ENCODE results near the gene FAM184A. TPM values are rescaled to one million over a fixed set of nuclear protein-coding genes. Genes with fewer than 3 reads are reported as not detected.

FAM184A gene
- total and polyA plus RNA-seq, 2 of the 13 experiments (the other 11 are each of a cell fraction or from before 2014, with no cell fraction given) = 7.0 to 18.0 TPM

DNA sequence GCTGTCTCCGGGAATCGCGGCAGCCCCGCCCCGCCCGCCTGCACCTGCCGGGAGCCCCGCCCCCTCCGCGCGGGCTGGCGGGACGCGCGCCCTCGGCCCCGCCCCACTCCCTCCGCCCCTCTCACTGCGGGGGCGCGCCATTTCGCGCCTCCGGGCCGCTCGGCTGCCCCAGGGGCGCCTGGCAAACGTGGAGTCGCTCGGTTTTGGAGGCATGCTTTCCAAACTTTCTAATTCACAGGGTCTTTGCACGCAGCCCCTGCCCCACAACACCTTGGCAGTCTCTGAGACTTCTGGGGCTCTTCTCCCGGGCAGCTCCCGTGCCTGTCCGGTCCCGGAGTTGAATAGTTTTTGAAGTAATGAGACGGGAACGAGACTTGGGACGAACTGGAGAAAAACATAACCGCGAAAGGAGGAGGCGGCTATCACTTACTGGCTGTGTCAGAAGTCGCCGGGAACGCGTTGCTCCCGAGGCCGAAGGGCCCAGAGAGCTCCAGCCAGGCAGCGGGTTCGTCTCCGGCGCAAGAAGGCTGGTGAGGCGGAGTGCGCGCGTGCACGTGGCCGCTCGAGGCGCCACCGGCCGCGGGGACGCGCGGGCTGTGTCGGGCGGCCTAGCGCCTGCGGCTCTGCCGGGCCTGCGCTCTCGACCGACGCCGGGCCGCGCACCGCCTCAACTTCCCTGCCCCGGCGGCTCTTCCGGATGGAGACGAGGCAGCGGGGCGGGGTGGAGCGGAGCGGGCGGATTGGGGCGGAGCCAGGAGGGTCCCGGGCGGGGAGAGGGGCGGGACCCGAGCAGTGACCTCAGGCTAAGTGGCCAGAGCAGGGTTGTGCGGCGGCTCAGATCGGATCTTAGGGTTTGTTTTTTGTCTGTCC lies 143.8 kb downstream of the FAM184A start, which contains the start of gene MCM9 (continued):
- peak; percentile 97; the same call in 1 of the 2 replicates for TF ChIP-seq SAFB2 (CRISPR knock-in tag; IDR thresholded peaks at IDR 0.05; ENCODE audit: borderline replicate concordance, low read depth)
- TF ChIP-seq, protein P1, sequence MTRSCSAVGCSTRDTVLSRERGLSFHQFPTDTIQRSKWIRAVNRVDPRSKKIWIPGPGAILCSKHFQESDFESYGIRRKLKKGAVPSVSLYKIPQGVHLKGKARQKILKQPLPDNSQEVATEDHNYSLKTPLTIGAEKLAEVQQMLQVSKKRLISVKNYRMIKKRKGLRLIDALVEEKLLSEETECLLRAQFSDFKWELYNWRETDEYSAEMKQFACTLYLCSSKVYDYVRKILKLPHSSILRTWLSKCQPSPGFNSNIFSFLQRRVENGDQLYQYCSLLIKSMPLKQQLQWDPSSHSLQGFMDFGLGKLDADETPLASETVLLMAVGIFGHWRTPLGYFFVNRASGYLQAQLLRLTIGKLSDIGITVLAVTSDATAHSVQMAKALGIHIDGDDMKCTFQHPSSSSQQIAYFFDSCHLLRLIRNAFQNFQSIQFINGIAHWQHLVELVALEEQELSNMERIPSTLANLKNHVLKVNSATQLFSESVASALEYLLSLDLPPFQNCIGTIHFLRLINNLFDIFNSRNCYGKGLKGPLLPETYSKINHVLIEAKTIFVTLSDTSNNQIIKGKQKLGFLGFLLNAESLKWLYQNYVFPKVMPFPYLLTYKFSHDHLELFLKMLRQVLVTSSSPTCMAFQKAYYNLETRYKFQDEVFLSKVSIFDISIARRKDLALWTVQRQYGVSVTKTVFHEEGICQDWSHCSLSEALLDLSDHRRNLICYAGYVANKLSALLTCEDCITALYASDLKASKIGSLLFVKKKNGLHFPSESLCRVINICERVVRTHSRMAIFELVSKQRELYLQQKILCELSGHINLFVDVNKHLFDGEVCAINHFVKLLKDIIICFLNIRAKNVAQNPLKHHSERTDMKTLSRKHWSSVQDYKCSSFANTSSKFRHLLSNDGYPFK (CRISPR knock-in tag; IDR thresholded peaks at IDR 0.05; ENCODE audit: borderline replicate concordance) = peak; percentile 71; the same call in 1 of the 2 replicates
- peak; percentile 87; the same call in 1 of the 2 replicates for TF ChIP-seq ZNF547 (CRISPR knock-in tag; IDR thresholded peaks at IDR 0.05)
- no peak for TF ChIP-seq ZNF20 (CRISPR knock-in tag; IDR thresholded peaks at IDR 0.05)
- TF ChIP-seq ZNF510 (CRISPR knock-in tag; IDR thresholded peaks at IDR 0.05; ENCODE audit: low read depth) = 0 out of 2 replicates have a peak, but pooled peaks have one; percentile 74
- peak; percentile 74 for TF ChIP-seq ELF3 (CRISPR knock-in tag; IDR thresholded peaks at IDR 0.05)
- TF ChIP-seq GLI4 (CRISPR knock-in tag; IDR thresholded peaks at IDR 0.05; ENCODE audit: borderline replicate concordance) = 0 out of 2 replicates have a peak, but pooled peaks have one; percentile 38
- TF ChIP-seq ZMYM3 (CRISPR knock-in tag; IDR thresholded peaks at IDR 0.05) = no peak
- TF ChIP-seq, protein P2, sequence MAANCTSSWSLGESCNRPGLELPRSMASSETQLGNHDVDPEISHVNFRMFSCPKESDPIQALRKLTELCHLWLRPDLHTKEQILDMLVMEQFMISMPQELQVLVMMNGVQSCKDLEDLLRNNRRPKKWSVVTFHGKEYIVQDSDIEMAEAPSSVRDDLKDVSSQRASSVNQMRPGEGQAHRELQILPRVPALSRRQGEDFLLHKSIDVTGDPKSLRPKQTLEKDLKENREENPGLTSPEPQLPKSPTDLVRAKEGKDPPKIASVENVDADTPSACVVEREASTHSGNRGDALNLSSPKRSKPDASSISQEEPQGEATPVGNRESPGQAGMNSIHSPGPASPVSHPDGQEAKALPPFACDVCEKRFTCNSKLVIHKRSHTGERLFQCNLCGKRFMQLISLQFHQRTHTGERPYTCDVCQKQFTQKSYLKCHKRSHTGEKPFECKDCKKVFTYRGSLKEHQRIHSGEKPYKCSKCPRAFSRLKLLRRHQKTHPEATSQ (CRISPR knock-in tag; IDR thresholded peaks at IDR 0.05; ENCODE audit: borderline replicate concordance) = peak; percentile 71; the same call in 1 of the 2 replicates
- TF ChIP-seq ERF (CRISPR knock-in tag; IDR thresholded peaks at IDR 0.05) = no peak; the same call in none of the 2 replicates
- peak; percentile 77; the same call in 1 of the 2 replicates for TF ChIP-seq TSC22D2 (CRISPR knock-in tag; IDR thresholded peaks at IDR 0.05; ENCODE audit: borderline replicate concordance)
- TF ChIP-seq STAG1 (CRISPR knock-in tag; IDR thresholded peaks at IDR 0.05) = peak; percentile 6; the same call in 1 of the 2 replicates
- peak; percentile 13; the same call in 1 of the 2 replicates for TF ChIP-seq HDAC2 (CRISPR knock-in tag; IDR thresholded peaks at IDR 0.05)
- TF ChIP-seq, protein P3, sequence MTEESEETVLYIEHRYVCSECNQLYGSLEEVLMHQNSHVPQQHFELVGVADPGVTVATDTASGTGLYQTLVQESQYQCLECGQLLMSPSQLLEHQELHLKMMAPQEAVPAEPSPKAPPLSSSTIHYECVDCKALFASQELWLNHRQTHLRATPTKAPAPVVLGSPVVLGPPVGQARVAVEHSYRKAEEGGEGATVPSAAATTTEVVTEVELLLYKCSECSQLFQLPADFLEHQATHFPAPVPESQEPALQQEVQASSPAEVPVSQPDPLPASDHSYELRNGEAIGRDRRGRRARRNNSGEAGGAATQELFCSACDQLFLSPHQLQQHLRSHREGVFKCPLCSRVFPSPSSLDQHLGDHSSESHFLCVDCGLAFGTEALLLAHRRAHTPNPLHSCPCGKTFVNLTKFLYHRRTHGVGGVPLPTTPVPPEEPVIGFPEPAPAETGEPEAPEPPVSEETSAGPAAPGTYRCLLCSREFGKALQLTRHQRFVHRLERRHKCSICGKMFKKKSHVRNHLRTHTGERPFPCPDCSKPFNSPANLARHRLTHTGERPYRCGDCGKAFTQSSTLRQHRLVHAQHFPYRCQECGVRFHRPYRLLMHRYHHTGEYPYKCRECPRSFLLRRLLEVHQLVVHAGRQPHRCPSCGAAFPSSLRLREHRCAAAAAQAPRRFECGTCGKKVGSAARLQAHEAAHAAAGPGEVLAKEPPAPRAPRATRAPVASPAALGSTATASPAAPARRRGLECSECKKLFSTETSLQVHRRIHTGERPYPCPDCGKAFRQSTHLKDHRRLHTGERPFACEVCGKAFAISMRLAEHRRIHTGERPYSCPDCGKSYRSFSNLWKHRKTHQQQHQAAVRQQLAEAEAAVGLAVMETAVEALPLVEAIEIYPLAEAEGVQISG (CRISPR knock-in tag; IDR thresholded peaks at IDR 0.05) = peak; percentile 85
- TF ChIP-seq CHD2 (IDR thresholded peaks at IDR 0.05; ENCODE audit: low read depth, low read length) = no peak
- peak; percentile 56; the same call in 1 of the 2 replicates for TF ChIP-seq ZNF225 (CRISPR knock-in tag; IDR thresholded peaks at IDR 0.05)
- TF ChIP-seq MED1 (CRISPR knock-in tag; IDR thresholded peaks at IDR 0.05) = peak; percentile 73
- TF ChIP-seq ZNF121 (CRISPR knock-in tag; IDR thresholded peaks at IDR 0.05) = peak; percentile 9; the same call in 1 of the 2 replicates
- 0 out of 2 replicates have a peak, but pooled peaks have one; percentile 47 for TF ChIP-seq CBX5 (CRISPR knock-in tag; IDR thresholded peaks at IDR 0.05; ENCODE audit: borderline replicate concordance)
- TF ChIP-seq, protein P4, sequence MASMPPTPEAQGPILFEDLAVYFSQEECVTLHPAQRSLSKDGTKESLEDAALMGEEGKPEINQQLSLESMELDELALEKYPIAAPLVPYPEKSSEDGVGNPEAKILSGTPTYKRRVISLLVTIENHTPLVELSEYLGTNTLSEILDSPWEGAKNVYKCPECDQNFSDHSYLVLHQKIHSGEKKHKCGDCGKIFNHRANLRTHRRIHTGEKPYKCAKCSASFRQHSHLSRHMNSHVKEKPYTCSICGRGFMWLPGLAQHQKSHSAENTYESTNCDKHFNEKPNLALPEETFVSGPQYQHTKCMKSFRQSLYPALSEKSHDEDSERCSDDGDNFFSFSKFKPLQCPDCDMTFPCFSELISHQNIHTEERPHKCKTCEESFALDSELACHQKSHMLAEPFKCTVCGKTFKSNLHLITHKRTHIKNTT (CRISPR knock-in tag; IDR thresholded peaks at IDR 0.05) = no peak
- peak; percentile 79 for TF ChIP-seq ZSCAN31 (CRISPR knock-in tag; IDR thresholded peaks at IDR 0.05; ENCODE audit: low read depth)
